Measurements from ENCODE around the gene STMN1.

DNA sequence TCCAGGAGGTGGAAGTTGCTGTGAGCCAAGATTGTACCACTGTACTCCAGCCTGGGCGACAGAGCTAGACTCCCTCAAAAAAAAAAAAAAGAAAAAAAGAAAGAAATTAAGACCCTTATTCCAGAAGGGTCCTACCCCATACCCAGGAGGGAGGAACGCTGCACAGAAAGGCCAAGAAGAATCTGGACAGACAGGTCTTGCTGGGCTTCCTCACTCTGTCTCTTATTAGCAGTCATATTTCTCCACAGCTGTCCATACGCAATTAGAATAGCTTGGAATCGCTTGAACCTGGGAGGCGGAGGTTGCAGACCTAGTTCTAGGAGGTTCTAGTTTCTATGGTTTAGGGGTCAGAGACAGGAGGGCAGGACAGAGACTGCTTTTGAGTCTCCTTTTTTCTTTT is 27.5 kb downstream of the STMN1 start:
- TF ChIP-seq, protein P1, sequence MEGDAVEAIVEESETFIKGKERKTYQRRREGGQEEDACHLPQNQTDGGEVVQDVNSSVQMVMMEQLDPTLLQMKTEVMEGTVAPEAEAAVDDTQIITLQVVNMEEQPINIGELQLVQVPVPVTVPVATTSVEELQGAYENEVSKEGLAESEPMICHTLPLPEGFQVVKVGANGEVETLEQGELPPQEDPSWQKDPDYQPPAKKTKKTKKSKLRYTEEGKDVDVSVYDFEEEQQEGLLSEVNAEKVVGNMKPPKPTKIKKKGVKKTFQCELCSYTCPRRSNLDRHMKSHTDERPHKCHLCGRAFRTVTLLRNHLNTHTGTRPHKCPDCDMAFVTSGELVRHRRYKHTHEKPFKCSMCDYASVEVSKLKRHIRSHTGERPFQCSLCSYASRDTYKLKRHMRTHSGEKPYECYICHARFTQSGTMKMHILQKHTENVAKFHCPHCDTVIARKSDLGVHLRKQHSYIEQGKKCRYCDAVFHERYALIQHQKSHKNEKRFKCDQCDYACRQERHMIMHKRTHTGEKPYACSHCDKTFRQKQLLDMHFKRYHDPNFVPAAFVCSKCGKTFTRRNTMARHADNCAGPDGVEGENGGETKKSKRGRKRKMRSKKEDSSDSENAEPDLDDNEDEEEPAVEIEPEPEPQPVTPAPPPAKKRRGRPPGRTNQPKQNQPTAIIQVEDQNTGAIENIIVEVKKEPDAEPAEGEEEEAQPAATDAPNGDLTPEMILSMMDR (IDR thresholded peaks at IDR 0.05): no peak
- TF ChIP-seq EP300 (IDR thresholded peaks at IDR 0.05) (no peak), POLR2AphosphoS5 (IDR thresholded peaks at IDR 0.05) (no peak), POLR2A (IDR thresholded peaks at IDR 0.05; ENCODE audit: low read depth) (no peak)

All from esophagus muscularis mucosa (tissue), 4 donors.